ENCODE measurements around the gene CMSS1.

The CMSS1 gene

DNA sequence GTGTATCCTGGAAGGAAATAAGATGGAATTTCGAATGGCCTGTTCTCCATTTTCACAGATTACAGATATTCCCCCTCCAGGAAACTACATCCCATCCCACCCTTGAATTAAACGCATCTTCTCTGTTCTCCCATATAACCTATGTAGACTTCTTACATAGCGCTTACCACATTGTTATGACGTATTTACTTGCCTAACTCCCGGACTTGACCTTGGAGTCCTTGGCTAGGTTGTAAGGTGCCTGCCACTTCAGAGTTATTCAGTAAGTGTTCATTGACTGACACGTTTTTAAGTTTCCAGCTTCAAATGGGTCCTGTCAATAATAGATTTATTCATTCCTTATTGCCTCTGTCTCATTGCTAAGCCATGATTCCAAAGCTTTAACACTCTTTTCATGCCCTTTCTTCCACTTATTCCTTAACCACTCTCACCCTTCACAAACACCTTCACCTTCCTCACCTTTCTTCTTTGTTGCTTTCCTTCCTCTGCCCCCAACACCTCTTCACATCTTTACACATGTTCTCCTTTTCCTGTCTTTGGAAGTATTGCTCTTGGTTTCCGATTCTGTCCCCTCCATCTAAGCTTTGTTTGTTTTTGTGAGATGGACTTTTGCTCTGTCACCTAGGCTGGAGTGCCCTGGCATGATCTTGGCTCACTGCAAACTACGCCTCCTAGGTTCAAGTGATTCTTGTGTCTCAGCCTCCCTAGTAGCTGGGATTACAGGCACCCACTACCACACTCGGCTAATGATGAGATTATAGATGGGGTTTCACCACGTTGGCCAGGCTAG lies 138.3 kb downstream of the CMSS1 start:
- Histone ChIP-seq H3K4me1 (no peaks in the 10 kb centered on the region; the same call in 1 of the 2 replicates), H3K4me3 (ENCODE audit: low read depth, low read length) (no peak overlapping the region), H3K27me3 (no peaks in the 10 kb centered on the region), H3K9me3 (no peaks in the 10 kb centered on the region), H3K36me3 (no peaks in the 10 kb centered on the region)
- DNase-seq: no peak
- TF ChIP-seq, protein P1, sequence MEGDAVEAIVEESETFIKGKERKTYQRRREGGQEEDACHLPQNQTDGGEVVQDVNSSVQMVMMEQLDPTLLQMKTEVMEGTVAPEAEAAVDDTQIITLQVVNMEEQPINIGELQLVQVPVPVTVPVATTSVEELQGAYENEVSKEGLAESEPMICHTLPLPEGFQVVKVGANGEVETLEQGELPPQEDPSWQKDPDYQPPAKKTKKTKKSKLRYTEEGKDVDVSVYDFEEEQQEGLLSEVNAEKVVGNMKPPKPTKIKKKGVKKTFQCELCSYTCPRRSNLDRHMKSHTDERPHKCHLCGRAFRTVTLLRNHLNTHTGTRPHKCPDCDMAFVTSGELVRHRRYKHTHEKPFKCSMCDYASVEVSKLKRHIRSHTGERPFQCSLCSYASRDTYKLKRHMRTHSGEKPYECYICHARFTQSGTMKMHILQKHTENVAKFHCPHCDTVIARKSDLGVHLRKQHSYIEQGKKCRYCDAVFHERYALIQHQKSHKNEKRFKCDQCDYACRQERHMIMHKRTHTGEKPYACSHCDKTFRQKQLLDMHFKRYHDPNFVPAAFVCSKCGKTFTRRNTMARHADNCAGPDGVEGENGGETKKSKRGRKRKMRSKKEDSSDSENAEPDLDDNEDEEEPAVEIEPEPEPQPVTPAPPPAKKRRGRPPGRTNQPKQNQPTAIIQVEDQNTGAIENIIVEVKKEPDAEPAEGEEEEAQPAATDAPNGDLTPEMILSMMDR (IDR thresholded peaks at IDR 0.05; ENCODE audit: low read depth, low read length): no peak

DNA sequence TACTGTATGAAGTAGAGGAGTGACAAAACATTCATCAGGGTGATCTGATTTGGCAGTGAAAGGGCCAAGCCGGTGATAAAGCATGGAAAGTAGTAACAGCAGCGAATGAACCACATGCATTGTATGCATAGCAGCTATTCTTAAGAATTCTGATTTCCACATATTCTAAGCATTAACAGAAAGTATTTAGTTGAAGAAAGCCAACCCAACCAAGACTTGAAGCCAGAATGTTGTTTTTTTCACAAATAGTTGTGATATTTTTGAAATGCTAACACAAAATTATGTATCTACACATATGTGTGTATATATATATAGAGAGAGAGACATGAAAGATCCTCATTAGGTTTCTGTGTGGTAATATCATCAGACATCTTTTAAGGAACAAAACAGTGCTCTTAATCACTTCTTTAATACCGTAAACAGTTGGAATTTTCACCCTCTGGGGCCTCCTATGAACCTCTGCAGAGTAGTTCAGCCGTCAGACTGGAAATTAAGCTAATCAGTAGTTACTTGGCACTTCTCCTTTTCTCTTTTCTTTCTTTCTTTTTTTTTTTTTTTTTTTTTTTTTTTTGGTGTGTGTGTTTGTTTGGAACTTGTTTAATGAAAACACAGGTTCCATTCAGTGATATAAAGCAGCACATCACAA lies 139.6 kb downstream of the CMSS1 start:
- DNase-seq: no peak
- TF ChIP-seq, protein P1 (IDR thresholded peaks at IDR 0.05; ENCODE audit: low read depth, low read length): no peak
- no peak overlapping the region for H3K4me3 ChIP-seq (ENCODE audit: low read depth, low read length)
- H3K9me3 ChIP-seq: no peaks in the 10 kb centered on the region
- no peaks in the 10 kb centered on the region for H3K27me3 ChIP-seq
- no peaks in the 10 kb centered on the region; the same call in 1 of the 2 replicates for H3K4me1 ChIP-seq
- H3K36me3 ChIP-seq: no peaks in the 10 kb centered on the region

DNA sequence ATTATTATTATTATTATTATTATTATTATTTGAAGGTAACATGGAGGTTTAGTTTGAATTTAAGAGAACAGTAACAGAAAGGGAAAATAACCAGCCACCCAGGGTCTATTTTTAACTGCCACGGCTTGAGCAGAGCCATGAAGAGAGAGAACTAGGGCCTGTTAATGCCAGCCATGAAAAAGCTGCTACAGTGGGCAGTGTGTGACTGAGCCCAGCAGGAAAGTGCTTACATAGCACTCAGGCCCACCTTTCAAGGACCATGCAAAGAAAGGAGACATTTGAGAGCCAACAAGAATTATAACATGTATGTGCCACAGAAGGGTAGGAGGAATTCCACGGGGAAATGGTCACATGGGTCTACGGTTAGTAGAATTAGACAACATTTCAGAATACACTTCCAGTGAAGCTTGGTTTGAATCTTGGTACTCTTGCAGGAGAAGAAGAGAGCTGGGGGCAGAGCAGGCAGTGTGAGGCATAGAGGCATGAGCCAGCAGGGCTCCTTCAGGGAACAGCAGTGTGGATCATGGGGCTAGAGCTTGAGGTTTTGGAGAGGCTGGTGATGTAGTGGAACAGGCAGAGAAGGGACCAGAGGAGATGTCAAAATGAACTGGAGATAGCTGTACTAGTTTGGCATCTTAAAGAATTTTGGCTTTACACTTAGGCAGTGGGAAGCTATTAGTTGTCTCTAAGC lies 140.7 kb downstream of the CMSS1 start:
- H3K4me1 ChIP-seq: no peaks in the 10 kb centered on the region; the same call in 1 of the 2 replicates
- TF ChIP-seq, protein P1 (IDR thresholded peaks at IDR 0.05; ENCODE audit: low read depth, low read length): no peak
- H3K36me3 ChIP-seq: no peaks in the 10 kb centered on the region
- no peaks in the 10 kb centered on the region for H3K9me3 ChIP-seq
- H3K27me3 ChIP-seq: no peaks in the 10 kb centered on the region
- DNase-seq: no peak
- H3K4me3 ChIP-seq (ENCODE audit: low read depth, low read length): no peak overlapping the region

DNA sequence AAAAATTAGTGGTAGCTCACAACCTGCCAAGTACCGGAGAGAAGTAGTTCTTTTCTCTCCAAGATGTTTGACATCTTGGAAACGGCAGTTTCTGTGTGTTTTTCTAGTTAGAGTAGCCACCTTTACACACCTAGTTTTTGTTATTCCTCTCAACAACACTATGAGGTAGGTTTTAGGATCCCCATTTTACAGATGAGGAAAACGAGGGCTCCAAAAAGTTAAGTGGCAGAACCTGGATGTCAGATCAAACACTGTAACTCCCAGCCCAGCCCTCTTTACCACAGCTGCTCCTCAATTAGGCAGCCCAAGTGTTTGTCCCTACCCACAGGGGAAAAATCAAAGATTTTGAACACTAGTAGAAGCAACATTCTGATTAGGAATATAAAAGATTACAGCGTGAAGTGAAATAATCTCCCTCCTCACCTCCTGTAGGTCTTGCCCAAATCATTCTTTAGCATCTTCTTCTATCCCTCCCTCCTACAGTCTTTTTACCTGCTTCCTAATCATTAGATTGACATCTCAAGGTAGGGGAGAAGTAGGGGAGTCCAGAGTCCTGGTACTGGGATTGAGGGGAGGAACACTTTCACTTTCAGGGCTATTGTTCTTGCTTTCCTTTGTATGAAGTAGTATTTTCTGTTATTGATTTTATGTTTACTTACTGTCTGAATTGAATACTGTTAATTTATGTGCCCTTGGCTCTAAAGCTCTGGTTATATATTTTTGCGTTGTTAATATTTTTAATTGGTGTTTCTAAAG lies 142.6 kb downstream of the CMSS1 start:
- Histone ChIP-seq H3K4me1 (no peaks in the 10 kb centered on the region; the same call in 1 of the 2 replicates), H3K9me3 (no peaks in the 10 kb centered on the region), H3K36me3 (no peaks in the 10 kb centered on the region), H3K4me3 (ENCODE audit: low read depth, low read length) (no peak overlapping the region), H3K27me3 (no peaks in the 10 kb centered on the region)
- DNase-seq: no peak
- TF ChIP-seq, protein P1 (IDR thresholded peaks at IDR 0.05; ENCODE audit: low read depth, low read length): no peak

DNA sequence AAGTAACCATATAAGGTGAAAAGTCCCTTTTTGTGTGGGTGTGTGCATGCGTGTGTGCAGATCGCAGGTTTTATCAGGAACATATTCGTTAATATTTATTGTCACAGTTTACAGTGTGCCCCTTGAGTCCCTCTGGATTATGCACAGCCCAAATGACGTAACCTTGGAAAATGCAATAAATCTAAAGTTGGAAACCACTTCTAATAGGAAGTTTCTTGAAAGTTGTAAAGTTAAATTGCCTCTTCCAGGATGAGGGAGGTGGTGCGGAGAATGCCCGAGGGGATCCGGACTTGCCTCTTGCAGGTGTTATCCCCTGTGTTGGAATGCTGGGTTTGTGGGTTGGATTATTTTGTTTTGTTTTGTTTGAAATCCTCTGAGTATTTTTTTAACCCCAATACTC lies 143.3 kb downstream of the CMSS1 start:
- no peaks in the 10 kb centered on the region; the same call in 1 of the 2 replicates for H3K4me1 ChIP-seq
- TF ChIP-seq, protein P1 (IDR thresholded peaks at IDR 0.05; ENCODE audit: low read depth, low read length): no peak
- H3K9me3 ChIP-seq: no peaks in the 10 kb centered on the region
- H3K4me3 ChIP-seq (ENCODE audit: low read depth, low read length): no peak overlapping the region
- no peak for DNase-seq
- no peaks in the 10 kb centered on the region for H3K36me3 ChIP-seq
- no peaks in the 10 kb centered on the region for H3K27me3 ChIP-seq
